GM20431 (cell line): Measurements from ENCODE around the gene GPC6.
"Not testable (repeated sequence)": the region's sequence is repeated elsewhere in the genome, so short reads cannot be mapped to it uniquely, and the experiment has no call there.

Source experiments
- in situ Hi-C: fragments of 300-500 bp; cut with MseI, MboI; formaldehyde crosslinking; loops from one replicate; pipeline ENCODE4 v1.15.0; 2020; ENCODE audit warnings: low sequenced_read_pairs; ENCODE audit not compliant: unreplicated experiment

The GPC6 gene

DNA sequence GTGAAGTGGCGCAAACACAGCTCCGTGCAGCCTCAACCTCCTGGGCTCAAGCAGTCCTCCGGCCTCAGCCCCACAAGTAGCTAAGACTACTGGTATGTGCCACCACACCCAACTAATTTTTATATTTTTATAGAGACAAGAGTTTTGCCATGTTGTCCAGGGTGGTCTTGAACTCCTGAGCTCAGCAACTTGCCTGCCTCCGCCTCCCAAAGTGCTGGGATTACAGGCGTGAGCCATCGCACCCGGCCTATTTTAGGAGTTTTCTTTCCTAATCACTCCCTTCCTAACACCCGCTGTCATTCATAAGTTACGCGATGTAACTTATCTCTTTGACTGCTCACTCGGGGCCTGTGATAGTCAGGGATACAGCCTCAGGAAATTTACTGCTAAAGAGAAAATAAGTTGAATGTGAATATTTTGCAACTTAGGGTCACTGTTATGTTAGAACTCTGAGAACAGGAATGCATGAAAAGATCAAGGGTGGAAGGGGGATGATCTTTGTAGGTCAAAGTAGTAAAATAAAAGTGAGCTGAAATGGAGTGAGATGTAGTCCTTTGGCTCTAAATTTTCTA, 1112.6 kb downstream of the GPC6 start:
- in situ Hi-C loops = no loop called here

DNA sequence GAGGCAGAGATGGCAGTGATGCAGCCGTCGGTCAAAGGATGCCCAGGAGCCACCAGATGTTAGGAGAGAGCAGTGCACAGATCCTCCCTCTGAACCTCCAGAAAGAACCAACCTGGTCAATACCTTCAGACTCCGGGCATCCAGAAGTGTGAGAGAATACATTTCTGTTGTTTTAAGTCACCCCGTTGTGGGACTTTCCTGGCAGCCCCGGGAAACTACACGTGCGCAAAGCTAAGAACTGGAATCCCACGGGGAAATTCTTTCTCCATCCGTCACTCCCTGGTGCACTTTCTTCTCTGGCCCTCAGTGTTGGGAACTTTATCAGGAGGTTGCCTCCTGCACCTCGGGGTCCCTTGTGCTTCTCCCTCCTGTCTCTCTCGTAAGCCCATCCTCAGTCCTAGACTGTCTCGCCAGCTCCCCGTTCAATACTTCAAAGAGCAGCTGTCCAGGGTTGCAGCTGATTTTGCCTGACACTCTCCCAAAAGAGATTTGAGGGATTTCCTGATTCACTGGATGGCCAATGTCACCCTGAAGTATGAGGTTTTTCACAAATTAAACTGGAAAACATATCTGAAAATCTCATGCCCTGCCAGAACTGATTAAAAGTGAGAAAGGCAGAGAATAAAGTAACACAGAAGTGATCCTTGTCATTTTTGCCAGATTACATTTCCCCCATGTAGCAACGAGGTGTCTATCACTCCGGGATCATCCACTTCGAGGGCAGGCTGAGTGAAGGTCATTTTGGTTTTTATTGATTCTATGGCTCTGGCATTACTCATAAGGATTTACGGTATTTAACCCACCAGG, 1116.0 kb downstream of the GPC6 start:
- in situ Hi-C loops = no loop called here

DNA sequence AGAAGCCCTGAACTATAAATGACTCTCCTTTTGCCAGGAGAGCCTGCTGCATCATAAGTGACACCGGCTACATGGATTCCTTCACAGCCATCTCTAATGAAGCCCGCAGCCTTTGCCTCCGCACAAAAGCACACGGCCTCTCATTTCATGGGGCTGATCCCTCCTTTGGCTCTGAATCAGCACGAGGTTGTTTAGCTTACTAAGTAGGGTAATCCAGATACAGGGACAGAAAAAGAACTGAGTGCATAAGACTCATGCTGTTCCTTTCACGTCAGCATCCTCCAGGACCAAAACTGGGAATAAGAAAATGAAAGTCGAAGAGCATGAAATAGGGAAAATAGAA, 1116.6 kb downstream of the GPC6 start:
- in situ Hi-C loops = no loop called here

DNA sequence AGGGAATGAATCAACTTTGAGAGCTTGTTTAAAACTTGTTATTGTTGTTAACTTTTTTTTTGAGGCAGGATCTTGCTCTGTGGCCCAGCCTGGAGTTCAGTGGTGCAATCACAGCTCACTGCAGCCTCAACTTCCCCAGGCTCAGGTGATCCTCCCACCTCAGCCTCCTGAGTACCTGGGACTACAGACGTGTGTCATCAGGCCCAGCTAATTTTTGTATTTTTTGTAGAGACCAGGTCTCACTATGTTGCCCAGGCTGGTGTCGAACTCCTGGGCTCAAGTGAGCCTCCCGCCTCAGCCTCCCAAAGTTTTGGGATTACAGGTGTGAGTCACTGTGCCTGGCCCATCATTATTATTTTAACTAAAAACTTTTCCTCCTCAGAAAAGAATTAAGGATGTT, 1117.1 kb downstream of the GPC6 start:
- in situ Hi-C loops = not testable (repeated sequence)

DNA sequence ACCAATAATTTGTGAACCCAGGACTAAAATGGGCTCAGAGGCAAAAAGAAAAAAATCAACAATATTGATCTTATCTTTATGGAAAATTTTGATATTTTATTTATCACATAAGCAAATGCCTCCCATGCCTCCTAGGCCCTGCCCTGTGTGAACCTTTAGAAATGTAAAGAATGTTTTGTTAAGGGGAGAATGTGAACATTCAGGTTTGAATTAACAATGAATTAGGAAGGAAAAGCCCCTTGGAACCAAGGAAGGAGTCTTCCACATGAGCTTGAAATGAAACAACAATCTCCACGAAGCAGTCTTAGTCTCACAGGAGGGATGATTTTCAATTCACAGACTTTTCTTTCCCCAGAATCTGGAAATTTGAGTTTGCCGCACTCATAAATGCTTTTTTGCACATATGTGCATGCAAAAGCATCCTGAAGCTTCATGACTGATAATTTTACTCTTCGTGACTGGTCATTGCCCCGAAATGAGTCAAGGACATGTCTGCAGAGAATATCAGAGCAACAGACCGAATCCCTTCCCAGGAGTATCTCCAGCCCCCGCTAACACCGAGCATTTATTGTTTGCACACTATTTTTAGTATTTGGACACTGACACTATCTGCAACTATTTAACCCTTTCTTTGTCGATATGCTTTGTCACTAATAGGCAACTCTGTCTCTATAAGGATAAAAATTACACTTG, 1117.7 kb downstream of the GPC6 start:
- in situ Hi-C loops = no loop called here

DNA sequence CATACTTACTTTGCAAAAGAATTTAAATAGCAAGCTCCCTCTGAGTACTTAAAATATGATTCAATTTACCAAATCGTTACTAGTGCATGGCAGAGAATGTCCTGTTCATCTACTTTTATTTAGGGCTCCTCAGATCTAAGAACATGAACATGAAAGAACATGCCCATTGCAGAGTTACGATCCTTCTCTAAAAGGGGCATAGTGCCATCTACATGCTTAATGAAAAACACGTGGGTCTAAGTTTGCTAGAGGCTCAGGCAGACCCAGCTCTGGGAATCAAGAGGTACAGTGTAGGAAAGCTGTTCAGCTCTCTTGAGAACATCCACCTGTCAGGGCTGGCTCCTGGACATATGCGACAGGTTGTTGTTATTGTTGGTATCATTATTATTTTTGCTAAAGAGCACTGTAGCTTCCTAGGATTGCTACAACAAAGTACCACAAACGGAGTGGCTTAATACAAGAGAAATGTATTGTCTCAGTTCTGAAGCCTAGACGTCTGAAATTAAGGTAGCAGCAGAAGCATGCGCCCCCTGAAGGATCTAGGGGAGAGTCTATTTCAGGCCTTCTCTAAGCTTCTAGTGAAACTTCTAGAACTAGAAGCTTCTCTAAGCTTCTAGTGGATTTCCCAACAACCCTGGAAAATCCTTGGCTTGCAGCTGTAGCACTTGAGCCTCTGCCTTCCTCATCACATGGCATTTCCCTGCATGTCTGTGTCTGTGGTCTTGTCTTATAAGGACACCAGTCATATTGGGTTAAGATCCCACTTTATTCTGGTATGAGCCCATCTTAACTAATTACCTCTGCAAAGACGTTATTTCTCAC, 1119.0 kb downstream of the GPC6 start:
- in situ Hi-C loops = no loop called here

DNA sequence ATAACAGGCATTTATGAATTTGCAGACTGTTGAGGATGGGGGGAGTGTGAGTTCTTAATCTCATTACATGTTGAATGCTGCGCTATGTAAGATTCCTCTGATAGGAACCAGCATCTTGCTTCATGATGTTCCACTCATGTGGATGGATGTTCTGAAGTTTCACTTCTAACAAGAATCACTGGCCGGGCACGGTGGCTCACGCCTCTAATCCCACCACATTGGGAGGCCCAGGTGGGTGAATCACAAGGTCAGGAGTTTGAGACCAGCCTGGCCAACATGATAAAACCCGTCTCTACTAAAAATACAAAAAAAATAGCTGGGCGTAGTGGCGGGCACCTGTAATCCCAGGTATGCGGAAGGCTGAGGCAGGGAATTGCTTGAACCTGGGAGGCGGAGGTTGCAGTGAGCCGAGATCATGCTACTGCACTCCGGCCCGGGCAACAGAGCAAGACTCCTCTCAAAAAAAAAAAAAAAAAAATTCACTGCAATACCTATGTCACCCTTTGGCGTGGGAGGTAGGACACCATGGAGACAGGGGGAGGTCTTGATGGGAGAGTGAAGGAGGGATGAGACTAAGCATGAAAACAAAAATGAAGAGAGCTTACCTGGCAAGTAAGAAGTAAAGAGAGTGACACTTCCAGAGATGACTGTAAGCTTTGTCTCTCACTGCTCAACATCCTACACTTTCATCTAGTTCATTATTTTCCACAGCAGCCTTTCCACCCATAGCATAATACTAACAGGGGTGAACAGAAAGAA, 1119.8 kb downstream of the GPC6 start:
- in situ Hi-C loops = no loop called here

DNA sequence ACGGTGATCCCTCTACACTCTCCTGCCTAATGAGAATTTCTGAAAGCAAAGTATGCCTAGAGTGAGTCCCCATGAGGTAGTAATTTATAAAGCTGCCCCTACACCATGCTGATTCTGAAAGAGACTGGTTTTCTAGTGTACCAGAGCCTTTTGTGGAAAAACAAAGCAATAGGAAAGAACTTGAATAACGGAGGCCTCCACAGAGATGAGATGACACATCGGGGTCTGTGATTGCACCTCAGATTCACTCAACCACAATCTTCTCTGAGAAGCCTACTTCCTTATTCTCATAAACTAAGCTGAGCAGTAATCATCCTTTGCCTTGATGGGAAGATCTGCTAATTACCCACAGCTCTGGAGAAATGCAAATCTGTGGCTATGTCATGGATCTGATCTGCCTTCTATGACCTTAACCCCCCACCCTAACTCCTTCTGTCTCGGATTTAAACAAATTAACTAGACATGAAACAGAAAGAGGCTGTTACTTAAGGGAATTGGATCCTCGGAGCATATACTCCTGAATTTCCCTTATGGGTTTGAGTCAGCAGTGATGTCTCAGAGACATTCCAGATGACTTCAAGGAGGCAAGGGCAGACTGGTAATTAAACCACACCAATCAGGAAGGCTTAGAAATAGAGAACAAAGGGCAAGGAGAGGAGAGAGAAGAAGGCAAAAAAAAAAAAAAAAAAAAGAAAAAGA, 1124.8 kb downstream of the GPC6 start:
- in situ Hi-C loops = no loop called here

DNA sequence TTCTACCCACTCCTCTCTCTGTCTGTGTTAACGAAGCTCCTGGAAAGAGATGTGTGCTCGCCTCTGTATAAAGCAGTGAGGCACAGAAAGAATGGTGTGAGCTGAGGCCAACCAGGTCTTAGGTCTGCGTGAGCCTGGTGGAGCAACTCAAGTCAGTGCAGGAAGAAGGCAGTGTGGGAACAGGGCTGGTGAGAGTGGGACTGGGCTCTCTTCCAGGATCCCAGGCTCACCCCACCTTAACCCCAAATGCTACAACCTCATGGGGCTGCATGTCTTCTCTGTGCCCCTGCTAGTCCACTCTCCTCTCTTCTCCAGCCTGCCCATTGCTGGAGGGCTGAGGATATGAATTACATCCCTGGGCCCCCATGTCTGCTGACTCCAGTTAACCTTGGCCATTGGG, 1125.5 kb downstream of the GPC6 start:
- in situ Hi-C loops = no loop called here

DNA sequence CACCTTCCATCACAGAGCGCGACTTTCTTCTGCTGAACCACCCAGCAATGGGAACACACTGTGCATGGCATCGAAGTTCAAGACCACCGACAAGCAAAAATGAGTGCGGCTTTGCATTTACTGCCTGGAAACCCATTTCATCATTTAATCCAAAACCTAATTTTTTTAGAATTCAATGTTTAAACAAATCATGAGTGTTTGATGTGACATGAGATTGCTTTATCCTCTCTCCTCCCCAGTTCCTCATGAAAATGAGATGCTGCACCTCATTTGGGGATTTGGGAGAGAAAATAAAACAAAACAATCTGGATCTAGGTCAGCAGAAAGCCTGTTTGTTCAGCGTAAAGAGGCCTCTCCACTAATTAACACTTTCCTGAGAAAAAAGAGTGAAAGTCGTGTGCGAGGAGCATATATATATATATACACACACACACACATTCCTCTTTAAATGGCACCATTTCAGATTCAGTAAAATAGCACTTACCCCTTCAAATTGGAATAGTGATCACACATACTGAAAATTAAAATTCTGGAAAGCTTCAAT, 1126.6 kb downstream of the GPC6 start:
- in situ Hi-C loops = no loop called here

DNA sequence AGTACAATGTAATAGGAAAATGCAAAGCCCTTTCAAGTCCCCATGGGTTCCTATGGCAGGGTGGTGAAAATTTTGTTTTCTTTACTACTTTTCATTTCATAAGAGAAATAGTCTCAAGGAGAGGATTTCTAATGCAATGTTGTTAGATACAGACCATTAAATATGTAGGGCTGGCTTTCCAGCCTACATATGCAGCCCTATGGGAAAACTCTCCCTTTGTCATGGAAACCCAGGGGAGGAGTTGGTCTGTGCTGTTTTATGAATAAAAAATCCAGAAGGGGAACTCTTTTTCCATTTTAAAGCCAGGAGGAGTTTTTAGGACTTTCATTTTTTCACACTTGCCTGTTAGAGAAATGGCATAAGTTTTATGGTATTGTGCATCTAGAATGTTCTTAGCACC, 1133.3 kb downstream of the GPC6 start:
- in situ Hi-C loops = no loop called here

DNA sequence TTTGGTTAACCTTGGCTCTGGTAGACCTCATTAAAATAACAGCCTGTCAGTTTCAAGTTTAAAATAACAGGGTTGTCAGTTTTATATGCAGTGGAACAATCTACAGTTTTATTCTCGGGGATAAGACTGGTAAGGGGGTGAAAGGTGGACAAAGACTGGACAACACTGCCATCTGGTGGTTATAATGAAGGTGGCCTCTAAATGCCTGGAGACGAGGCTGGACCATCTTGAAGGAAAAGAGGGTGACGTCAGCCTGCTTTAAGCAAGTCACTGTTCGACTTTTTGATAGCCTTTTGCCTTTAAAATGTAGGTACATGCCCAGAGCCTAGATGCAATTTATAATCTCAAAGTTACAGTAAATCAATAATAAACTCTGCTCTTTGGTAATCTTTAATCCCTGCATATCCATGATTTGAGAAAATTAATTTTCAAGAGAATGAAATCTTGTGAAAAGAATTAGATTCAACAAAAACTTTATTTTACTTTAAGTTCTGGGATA, 1135.9 kb downstream of the GPC6 start:
- in situ Hi-C loops = no loop called here

DNA sequence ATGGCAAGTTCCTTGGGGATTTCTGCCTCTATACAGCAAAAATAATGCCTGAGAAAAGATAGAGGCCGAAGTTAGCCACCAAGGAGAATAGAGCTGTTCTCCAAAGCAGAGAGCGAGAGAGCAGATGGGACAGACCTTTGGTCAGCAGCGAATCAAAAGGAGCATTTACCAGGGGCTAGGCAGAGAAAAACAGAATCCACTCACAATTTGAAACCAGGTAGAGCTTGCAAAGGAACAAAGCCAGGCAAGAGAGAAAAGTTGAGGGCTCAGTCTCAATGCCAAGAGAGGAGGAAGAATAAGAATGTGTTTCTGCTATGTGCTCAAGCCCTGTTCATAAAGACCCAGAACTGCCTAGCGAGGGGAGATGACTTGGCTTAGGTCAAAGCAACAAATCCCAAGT, 1140.1 kb downstream of the GPC6 start:
- in situ Hi-C loops = no loop called here

DNA sequence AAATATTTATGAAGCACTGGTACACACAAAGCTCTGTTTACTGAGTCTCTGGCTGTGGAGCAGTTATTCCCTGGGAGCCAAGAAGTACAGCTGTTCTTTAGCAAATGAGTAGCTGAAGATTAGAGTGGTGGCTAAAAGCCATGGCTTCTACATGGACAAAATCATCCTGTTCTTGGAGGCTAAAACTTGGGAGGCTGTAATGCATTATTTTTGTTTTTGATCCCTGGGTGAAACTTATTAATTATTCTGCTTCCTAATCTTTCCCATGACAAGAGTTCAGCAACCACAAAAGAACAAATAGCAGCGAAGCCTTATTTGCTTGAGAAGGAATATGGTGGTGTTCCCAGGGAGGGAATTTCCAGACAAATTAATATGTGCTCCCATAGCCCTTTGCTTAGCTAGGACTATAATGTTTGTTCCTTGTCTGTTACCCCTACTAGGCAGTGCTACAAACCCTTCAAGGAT, 1143.4 kb downstream of the GPC6 start:
- in situ Hi-C loops = no loop called here

DNA sequence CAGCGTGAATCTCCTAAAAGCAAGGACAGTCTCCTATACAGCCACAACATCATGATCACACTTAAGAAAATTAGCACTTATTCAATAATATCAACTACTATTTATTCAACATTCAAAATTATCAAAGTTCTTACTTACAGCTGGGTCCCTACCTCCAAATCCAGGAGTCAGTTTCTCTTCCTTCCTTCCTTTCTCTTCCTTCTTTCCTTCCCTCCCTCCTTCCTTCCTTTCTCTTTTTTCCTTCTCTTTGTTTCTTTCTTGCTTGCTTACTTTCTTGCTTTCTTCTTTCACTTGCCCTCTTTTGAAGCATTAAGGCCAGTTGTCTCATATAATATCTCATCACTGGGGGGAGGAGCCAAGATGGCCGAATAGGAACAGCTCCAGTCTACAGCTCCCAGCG, 1145.2 kb downstream of the GPC6 start:
- in situ Hi-C loops = no loop called here

DNA sequence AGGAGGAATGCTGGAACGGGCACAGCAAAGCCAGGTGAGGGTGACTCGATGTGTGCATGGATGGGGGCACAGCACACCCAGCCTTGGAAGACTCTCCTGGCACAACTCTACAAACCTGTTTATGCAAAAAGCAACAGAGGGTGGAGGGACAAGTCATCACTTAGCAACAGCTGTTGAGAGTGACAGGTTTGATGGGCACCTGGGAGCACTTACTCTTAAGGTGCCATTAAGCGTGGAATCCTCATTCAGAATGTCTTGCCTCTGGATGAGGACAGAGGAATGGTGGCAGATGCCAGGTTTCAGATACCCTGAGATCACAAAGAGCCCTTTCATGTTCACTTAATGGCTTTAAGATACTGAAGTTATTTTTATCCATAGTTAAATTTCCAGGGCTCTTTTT, 1155.9 kb downstream of the GPC6 start:
- in situ Hi-C loops = no loop called here

DNA sequence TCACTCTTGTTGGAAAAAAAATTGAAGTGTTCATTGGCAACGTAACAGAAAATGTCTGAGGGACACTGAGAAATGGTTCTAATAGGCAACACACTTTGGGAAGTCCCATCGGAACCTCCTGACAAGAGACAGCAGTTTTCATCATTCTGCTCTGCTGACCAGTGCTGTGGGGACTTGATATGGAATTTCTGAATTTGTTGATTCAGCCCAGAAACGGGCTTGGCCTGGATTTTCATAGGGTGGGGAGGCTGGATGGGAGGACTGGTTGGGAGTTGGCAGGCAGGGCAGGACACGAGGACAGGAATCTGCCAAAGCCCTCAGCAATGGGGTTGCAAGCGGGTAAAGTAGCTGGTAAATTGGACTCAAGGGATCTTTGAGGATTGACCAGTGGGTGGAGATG, 1156.4 kb downstream of the GPC6 start:
- in situ Hi-C loops = no loop called here

DNA sequence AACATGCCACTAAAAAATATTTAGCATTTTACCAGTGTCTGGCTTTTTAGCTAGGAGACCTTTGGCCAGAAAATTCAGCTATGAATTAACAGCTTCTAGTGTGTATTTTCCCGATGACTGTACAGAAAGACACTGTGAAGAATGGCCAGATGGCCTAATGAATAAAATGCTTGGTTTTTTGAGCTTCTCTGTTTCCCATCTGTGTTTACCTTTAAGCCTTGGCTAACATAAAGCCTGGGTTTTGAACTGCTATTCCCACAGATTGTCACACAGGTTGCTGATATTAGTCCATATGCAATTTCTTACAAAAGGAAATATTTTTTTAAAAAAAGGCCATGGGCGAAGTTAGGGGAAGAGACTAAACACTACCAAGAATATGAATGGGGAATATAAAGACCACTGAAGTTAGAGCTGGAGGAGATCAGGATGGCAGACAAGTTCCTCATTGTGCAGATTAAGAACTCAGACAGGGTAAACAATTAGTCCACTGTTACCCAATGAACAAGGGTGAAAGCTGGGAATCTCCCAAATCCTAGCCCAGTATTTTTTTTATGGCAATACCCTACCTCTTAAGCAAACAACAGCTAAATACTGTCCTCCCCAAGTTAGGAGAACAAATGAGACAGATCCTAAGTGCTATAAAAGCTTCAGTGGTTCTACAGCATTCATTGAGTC, 1157.8 kb downstream of the GPC6 start:
- in situ Hi-C loops = no loop called here
